A549 treated with GW870086 at 1 μM for 4 hours (cell line): ENCODE results near the gene SVIP. TPM values are rescaled to one million over a fixed set of nuclear protein-coding genes. Genes with fewer than 3 reads are reported as not detected.

Source experiments
- total RNA-seq: library from RNA; stranded (reverse); fragments of 200-300 nt; extraction: Qiagen RNA extraction; gene quantifications from 5 replicates; pipeline ENCODE4 v1.2.3, GENCODE V29; 2022; ENCODE audit warnings: low read depth

Gene SVIP
- 5.6 to 15.5 TPM (median 12.4 TPM) in 5 replicates for total RNA-seq

GRCh38 chr11:22829231-22830081 is at the start of gene SVIP:
Gene SVIP (minus strand): TSS chr11:22829801. CDS start chr11:22829748, 53 bp downstream.

GRCh38 chr11:22860241-22860640 is 30.6 kb upstream of the SVIP start, which contains the start of gene CCDC179:
Gene CCDC179 (minus strand): TSS chr11:22860474. CDS start chr11:22860421, 53 bp downstream.

Other genes starting within 250 kb of the SVIP start
- 5.4 to 7.9 TPM (median 7.4 TPM) in 5 replicates for gene FANCF, start 204.0 kb downstream of the SVIP start, total RNA-seq
- 0.27 to 0.98 TPM (median 0.58 TPM) in 5 replicates for gene GAS2, start 163.2 kb downstream of the SVIP start, total RNA-seq
- not detected in 5 replicates for gene CCDC179, start 30.7 kb upstream of the SVIP start, total RNA-seq